Suppressor macrophage treated with lipopolysaccharide for 1 hour (primary cell): ENCODE measurements around the gene CYP4A22.
A peak's percentile ranks its signal among the peaks of the same experiment; 100 is the strongest.
"Not testable (repeated sequence)": the region's sequence is repeated elsewhere in the genome, so short reads cannot be mapped to it uniquely, and the experiment has no call there.

ENCODE experiments used
- DNase-seq, 3 donors: peaks; one replicate each; pipeline ENCODE4 v3.0.0-alpha.2; 2020 to 2022

Gene CYP4A22

DNA sequence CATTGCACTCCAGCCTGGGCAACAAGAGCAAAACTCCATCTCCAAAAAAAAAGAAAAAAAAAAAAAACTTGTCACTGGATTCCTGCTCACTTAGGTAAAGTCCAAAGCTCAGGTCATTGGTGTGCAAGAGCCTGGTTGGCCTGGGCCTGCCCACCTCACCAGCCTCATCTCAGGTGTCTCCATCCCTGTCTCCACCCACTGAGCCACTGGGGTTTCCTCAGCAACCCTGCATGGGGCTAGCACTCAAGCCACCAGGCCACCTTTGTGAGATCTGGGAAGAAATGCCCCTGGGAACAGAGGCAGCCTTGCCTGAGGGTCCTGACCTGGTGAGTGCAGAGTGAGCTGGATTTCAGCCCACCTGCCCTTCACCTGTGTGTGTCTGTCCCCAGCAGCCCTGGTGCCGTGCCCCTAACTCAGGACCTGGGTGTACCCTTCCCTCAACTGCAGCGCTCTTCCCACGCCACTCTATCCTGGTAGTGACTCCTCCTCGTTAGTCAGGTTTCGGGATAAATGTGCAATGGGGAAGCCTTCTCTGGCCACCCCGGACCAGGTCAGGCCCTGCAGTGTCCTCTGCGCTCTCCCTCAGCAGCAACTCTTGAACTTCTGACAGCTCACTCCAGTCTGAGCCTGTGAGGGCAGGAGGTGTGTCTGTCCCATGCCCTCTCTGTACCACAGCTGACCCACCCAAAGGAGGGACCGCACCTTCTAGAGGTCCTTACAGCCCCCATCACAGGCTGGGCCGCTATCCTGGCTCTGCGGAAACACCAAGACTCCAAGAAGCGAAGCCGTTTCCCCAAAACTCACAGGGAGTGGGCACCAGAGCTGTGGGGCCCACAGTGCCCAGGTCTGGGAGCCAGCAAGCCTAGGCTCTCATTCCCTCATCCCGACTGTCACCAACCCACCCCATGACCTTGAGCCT is 49.3 kb downstream of the CYP4A22 start:
- DNase-seq: no peak

DNA sequence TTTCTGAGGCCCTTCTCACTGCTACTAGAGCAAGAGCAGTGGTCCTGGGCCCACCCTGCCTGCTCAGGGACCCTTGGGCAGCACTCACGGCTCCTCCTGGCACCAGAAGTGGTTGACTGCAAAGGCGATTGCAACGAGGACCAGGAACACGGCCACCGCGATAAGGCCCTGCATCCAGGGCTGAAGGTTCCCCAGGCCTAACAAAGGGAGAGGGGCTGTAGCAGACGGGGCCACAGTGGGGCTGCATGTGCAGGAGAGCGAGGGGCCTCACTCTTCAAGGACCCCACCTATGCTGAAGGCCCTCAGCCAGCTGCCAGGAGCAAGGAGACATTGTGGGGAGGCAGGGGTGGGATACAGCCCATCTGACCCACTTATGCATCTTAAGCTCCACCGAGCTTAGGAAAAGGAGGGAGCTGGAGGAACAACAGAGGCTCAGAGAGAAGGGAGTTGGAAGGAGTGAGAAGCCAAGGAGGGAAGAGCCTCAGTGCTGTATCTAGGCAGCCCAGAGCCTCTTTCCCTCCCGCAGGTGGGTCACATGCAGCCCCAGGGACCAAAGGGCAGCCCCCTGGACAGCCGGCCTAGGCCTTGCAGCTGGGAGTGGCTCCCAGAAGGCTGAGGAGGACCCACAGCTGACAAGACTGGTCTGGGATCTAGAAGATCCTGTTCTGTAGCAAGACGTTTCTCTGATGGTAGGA is 50.1 kb downstream of the CYP4A22 start:
- DNase-seq: no peak

DNA sequence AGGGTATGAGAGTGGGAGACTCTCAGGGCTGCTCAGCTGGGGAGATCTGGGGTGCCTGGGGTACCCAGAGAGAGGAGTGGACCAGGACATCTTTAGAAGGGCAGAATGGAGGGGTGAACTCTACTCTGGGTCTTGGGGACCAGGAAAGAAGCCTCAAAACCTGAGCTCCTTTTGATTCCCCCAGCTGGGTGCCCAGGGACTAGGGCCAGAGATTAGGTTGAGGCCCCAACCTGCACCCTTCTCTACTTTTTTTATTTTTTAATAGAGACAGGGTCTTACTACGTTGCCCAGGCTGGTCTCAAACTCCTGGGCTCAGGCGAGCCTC is 50.6 kb downstream of the CYP4A22 start:
- DNase-seq: no peak

DNA sequence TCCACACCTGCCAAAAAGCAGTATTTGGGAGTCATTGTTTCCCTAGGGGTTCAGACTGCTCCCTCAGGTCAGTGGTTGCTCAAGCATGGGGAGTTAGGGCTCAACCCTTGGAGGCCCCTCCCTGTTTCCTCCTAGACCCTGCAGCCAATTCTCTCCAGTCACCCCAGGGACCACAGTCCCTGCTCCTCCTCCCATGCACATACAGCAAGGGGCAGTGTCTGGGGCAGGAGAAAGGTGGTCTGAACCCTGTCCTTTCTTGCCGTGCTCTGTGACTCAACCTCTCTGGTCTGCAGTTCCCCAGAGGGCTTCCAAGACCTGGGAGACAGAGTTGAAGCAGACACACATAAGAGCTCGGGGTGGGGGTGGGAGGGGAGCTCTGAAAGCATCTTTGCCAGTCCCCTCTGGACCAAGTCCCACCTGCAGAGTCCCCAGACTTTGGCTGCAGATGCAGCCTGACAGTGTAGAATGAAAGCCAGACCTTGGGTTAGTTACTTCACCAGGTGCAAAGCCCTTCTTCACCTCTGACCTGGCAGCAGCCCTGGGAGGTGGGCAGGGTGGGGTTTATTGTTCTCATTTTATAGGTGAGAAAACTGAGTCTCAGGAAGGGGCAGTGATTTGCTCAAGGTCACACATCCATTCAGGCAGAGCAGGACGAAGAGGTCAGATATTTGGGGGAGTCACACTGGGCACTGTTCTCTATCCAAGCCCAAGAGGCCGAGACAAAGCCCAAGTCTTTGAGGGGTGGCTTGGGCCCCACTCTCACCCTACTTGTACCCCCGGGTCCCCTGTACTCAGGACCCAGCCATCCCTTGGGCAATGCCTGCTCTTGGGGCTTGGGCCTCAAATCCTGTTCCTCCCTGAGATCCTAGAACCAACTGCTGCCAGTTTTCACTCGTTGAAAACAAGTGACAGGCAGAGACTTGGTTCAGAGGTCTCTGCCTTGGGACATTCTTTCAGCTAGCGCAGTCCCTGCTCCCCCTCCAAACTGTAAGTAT is 51.8 kb downstream of the CYP4A22 start:
- no peak for DNase-seq

DNA sequence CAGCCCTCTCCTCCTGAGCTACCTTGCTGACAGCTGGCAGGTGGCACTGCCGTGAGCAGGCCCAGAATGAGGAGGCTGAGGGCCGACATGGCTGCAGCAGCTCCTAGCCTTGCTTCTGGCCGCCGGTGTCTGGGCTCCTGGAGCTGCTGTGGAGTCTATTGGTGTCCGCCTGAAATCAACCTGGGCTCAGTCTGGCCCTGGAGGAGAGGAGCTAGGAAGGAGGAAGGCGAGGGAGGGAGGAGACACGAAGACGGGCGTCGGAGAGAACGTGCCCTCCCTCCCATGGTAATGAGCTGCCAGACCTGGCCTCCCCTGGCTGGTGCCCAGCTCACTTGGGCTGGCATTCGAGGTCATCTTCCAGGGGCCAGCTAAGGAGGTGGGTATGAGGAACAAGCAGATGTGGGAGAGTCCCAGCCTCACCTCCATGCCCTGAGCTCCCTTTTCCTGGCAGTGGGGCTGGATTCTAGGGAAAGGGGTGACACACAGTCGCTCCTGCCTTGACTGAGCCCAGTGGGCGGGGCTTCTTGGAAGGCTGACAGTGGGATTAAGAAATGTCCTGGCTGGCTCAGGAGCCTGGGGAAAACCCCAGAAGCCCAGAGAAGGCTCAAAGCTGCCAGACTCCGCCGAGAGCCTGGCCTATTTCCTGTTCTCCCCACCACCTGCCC is 52.7 kb downstream of the CYP4A22 start, which contains the start of gene PDZK1IP1:
Gene PDZK1IP1, minus strand, starts transcription at position 193 of the 665 bp plus-strand sequence. Its CDS starts 104 bp downstream, at position 89.
- DNase-seq: peak; percentile 30 to 71 (median 70)

DNA sequence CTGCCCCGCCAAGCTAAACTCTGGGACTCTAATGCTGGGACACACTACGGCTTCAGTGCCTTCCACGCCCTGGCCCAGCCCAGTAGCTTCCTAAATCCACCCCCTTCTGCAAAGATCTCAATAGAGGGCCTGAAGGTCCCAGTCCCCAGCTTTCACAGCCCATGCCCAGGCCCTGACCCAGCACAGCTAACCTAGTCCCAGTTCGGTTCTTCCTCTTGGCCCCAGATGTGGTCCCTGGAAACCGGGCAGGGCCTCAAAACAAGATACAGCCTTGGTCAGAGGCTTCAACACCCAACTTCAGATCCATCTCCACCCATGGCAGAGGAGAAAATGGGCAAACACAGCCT is 53.2 kb downstream of the CYP4A22 start:
- DNase-seq: no peak

DNA sequence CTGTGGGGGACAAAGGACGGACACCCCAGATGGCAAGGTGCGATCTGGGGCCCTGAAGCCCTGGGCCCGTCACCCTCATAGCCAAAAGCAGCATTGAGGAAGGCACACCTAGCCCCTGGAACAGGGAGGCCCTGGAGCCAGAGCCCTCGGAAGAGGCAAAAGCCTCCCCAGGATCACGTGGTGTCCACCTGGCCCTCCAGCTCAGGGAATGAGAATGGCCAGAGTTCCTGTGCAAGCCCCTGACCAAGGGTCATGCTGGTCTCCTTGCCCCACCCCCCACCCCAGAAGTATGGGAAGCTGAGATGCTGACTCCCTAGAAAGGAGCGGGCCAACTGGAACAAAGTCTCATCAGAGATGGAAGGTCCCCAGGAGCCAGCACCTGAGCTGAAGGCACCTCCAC is 53.6 kb downstream of the CYP4A22 start:
- no peak for DNase-seq

DNA sequence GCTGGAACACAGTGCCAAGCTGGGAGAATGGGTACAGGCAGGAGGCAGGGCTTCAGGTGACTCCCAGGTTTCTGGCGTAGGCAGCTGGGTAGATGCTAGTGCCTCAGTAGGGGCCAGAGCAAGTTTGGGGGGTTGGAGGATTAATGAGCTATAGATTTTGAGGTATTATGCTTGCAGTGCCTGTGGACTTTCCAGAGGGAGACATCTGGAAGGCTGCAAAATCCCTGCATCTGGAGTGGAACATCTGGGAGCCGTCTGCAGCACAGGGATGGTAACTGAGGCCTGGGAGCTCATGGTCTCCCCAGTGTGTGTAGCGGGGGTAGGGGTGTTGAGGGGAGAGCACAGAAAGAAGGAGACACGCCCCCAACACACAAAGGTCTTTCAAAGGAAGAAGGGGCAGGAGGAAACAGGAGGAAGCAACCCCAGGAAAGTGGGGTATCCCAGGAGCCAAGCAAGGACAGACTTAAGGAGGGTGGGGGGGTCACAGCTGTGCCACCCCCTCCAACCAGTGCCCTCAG is 54.8 kb downstream of the CYP4A22 start:
- no peak for DNase-seq

DNA sequence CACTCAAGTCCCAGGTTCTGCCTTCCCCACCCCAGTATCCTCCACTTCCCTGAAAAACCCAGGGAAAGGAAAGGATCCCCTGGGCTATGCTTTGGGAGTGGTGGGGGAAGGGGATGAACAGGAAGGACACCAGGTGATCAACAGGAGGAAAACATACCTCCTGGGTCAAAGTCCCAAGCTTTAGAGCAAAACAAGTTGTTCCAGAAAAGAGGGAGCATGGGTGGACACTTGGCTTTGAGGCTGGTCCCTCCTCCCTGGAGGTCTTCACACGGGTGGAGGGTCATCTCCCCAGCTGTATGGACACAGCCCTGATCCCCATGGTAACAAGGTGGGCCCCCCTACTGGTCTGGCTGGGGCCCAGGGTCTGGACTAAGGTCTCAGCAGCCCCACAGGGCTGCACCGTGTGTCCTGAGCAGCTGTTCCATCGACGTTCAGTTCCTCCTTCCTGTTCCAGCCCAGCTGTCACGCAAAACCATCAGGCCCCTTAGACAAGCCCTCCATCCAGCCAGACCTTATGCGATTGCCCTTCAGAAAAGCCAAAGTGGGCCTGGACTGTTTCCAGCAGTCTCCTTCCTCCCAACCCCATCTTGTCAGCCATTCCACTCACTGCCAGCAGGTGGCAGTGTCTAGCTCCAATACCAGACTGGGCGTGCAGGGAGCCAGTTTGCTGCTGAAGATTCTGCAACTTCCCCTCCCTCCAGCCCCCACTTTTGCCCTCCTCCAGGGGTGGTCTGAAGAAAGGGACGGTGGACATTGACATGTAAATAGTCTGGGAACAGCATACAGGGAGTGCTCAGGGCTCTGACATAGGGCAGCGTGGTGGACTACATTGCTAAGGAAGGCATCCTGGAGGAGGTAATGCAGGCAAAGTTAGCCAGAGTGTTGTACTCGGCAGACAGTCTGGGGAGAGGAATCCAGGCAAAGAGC is 55.5 kb downstream of the CYP4A22 start:
- peak; percentile 78 to 81 (median 80) for DNase-seq

DNA sequence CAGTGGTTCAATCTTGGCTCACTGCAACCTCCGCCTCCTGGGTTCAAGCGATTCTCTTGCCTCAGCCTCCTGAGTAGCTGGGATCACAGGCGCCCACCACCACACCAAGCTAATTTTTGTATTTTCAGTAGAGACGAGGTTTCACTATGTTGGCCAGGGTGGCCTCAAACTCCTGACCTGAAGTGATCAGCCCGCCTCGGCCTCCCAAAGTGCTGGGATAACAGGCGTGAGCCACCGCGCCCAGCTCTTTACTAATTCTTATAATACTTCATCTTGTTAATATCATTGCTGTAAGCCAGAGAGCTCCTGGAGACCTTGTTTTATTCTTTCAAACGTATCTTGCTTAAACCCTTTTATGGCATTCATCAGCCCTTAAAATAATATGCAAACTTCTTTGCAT is 56.3 kb downstream of the CYP4A22 start:
- not testable (repeated sequence) for DNase-seq

DNA sequence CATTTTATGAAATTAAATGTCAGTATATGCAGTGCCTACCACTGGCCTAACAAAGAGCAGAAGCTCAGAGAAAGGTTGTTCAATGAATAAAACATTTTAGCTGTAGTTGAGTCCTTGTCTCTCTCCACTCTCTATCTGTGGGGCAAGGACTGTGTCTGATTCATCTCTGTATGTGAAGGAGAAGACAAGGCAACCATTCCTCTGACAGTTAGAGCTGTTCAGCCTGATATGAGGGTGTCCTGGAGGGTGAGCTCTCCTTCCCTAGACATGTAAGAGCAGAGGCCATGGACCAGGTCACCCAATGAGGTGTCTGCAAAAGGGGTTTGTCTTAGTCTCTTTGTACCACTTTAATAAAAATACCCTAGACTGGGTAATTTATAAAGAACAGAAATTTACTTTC is 57.1 kb downstream of the CYP4A22 start:
- DNase-seq: no peak

DNA sequence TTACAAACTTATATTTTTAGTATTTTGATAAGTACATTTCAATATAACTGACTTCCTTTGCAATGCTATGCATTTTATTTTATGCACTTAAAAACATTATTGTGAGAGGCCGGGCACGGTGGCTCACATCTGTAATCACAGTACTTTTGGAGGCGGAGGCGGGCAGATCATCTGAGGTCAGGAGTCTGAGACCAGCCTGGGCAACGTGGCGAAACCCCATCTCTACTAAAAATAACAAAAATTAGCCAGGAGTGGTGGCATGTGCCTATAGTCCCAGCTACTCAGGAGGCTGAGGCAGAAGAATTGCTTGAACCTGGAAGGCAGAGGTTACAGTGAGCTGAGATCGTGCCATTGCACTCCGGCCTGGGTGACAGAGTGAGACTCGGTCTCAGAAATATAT is 58.7 kb downstream of the CYP4A22 start:
- not testable (repeated sequence) for DNase-seq

DNA sequence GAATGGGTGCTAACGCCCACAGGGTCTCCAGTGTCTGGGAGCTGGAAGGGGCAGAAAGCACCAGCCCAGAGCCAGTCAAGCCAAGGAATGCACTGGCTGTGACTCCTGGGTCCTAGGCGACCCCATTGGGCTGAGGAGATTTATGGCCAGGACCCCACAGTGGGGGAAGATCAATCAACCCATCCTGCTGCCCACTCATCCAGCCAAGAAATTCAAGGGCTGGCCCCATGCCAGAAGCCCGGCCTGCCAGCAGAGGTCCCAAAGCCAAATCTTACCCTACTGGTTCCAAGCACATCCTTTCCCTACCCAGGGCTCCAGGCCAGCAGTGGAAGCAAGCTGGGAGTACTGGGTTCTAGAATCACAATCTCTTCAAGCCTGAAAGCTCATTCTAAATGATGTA is 59.4 kb downstream of the CYP4A22 start:
- peak in 1 of 3 donors; percentile 16 for DNase-seq

DNA sequence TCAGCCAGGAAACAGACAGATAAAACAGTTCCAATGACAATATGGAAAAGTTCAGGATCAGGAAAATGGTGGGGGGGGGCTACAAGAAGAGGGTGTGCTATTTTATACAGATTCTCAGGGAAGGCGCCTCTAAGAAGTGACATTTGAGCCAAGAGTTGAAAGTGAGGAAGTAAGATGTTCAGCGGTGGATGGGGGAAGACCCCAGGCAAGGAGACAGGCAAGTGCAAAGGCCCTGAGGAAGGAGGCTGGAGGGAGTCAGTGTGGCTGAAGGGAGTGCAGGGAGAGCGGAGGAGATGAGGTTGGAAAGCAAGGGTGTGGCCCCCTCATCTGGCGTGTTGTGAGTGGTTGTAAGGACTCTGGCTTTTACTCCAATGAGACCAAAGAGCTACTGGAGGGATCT is 61.0 kb downstream of the CYP4A22 start:
- DNase-seq: no peak
